HG03571 (cell line): ENCODE data around the gene ERFL.

Experiments
- ATAC-seq: cut with Tn5 transposase; IDR thresholded peaks from one replicate; pipeline ENCODE4 v1.9.1; 2021; ENCODE audit not compliant: unreplicated experiment

ERFL gene

GRCh38 chr19:41861116-41861768 lies 67.0 kb downstream of the ERFL start:
- no peak for ATAC-seq

GRCh38 chr19:41860419-41861115 lies 67.7 kb downstream of the ERFL start:
- no peak for ATAC-seq

- peak; percentile 74 for ATAC-seq
Observed at GRCh38 chr19:41859618-41860418, 68.4 kb downstream of the ERFL start, which contains the start of gene RPS19. Gene RPS19 (plus strand): TSS chr19:41860255. CDS start chr19:41860775, 520 bp downstream.

GRCh38 chr19:41859213-41859617 lies 69.0 kb downstream of the ERFL start:
- no peak for ATAC-seq
